BLaER1 treated with 17β-estradiol and CSF1 and Interleukin-3, amounts not matched to agents 10 nM and 100 nM (cell line): Measurements from ENCODE around the gene LHFPL6.

Source experiments
- H3K27ac ChIP-seq, 11 experiments: shearing (Covaris generic); formaldehyde crosslinking; 2 replicates each; pipeline ENCODE4 v1.8.1; 2022
- H3K27me3 ChIP-seq, 11 experiments: shearing (Covaris generic); formaldehyde crosslinking; 2 replicates each; pipeline ENCODE4 v1.8.1; 2022
- H3K36me3 ChIP-seq, 11 experiments: shearing (Covaris generic); formaldehyde crosslinking; 2 replicates each; pipeline ENCODE4 v1.8.1; 2022
- H3K4me1 ChIP-seq, 10 experiments: shearing (Covaris generic); formaldehyde crosslinking; 2 replicates each; pipeline ENCODE4 v1.8.1; 2022
- H3K4me2 ChIP-seq, 11 experiments: shearing (Covaris generic); formaldehyde crosslinking; 2 replicates each; pipeline ENCODE4 v1.8.1; 2022
- H3K4me3 ChIP-seq, 10 experiments: shearing (Covaris generic); formaldehyde crosslinking; 2 replicates each; pipeline ENCODE4 v1.8.1; 2022
- H3K9ac ChIP-seq, 11 experiments: shearing (Covaris generic); formaldehyde crosslinking; 2 replicates each; pipeline ENCODE4 v1.8.1; 2022
- H3K9me3 ChIP-seq, 11 experiments: shearing (Covaris generic); formaldehyde crosslinking; replicated peaks in 1 of 11; 2 replicates each; pipeline ENCODE4 v1.8.1; 2022
- H4K20me1 ChIP-seq, 11 experiments: shearing (Covaris generic); formaldehyde crosslinking; 2 replicates each; pipeline ENCODE4 v1.8.1; 2022
- Cebpa-rat ChIP-seq, 11 experiments: shearing (Covaris generic); IDR thresholded peaks; 2 replicates each; pipeline ENCODE4 v1.8.1; 2022

The LHFPL6 gene

DNA sequence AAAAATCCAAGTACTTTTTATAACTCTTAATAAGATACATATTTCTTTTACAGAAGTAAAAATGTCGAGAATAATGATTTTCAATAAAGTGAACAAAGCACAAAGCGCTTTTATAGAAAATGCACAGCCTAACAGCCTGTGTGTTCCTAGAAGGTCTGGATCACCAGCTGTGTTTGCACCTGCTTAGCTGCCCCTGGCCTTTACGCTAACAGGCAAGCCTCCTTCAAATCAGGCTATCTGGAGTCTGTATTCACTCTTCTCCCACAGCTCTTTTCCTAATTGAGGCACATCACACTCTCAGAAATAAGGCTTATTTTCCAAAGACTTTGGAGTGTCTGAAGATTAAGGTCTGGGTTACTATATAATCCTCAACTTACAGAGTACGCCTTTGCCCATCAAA lies 183.1 kb downstream of the LHFPL6 start:
- no peak overlapping the region for H3K27ac ChIP-seq
- no peak overlapping the region for H3K9ac ChIP-seq
- no peaks in the 10 kb centered on the region for H3K9me3 ChIP-seq
- no peak overlapping the region for H3K4me3 ChIP-seq
- no peaks in the 10 kb centered on the region for H4K20me1 ChIP-seq
- H3K4me2 ChIP-seq: no peak overlapping the region
- no peak for TF ChIP-seq Cebpa-rat (IDR thresholded peaks at IDR 0.05)
- H3K4me1 ChIP-seq: peaks cover 0 to 6% (median 0%) of the 10 kb centered on the region in 10 experiments; a peak in 1 of 20 replicates
- H3K27me3 ChIP-seq: no peaks in the 10 kb centered on the region
- H3K36me3 ChIP-seq: no peaks in the 10 kb centered on the region

DNA sequence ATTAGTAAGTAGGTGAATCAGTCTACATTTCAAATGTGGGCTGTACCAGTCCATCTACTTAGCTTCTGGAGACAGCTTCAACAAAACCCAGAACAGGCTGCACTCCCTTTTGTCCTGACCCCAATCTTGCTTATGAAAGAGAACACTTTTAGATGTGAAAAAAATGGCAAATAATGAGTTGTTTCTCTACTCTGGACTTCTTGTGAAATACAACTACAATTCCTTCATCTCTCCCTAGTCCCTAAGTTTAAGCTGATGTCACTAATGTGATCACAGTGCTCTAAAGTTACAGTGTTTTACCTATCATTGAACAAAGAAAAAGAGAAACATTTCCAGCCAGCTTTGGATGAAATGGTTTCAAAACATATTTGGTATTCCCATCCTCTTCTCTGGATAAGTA lies 183.9 kb downstream of the LHFPL6 start:
- H3K9ac ChIP-seq: no peak overlapping the region
- no peaks in the 10 kb centered on the region for H3K36me3 ChIP-seq
- H3K4me1 ChIP-seq: peaks cover 0 to 6% (median 0%) of the 10 kb centered on the region in 10 experiments; a peak in 1 of 20 replicates
- no peaks in the 10 kb centered on the region for H3K27me3 ChIP-seq
- H3K4me2 ChIP-seq: no peak overlapping the region
- H4K20me1 ChIP-seq: no peaks in the 10 kb centered on the region
- no peaks in the 10 kb centered on the region for H3K9me3 ChIP-seq
- TF ChIP-seq Cebpa-rat (IDR thresholded peaks at IDR 0.05): no peak
- no peak overlapping the region for H3K27ac ChIP-seq
- no peak overlapping the region for H3K4me3 ChIP-seq

- Histone ChIP-seq H3K4me3 (no peak overlapping the region), H3K27me3 (no peaks in the 10 kb centered on the region), H3K4me2 (no peak overlapping the region), H3K27ac (no peak overlapping the region), H3K9ac (no peak overlapping the region), H3K9me3 (no peaks in the 10 kb centered on the region), H3K36me3 (no peaks in the 10 kb centered on the region), H4K20me1 (no peaks in the 10 kb centered on the region), H3K4me1 (peaks cover 0 to 5% (median 0%) of the 10 kb centered on the region in 10 experiments; a peak in 1 of 20 replicates)
- TF ChIP-seq Cebpa-rat (IDR thresholded peaks at IDR 0.05): no peak
Observed at GRCh38 chr13:39418424-39418823, 184.6 kb downstream of the LHFPL6 start.

DNA sequence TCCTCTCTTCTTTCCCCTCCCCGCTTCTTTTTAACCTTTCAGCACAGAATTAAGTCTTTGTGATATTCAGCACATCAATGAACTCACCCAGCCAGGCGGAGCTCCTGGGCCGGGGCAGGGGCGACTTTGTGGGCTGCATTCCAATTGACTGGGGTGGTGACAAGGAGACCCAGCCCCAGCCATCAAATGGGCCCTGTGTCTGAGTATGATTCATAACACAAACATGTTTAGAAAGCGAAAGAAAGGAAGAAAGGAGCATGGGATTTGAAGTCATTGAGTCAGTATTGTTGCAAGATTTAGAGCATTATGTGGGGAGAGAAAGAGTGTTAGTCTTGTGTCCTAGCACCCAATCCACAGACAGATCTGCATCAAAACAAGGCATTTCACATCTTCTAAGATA lies 185.3 kb downstream of the LHFPL6 start:
- Histone ChIP-seq H3K27me3 (no peaks in the 10 kb centered on the region), H3K4me2 (no peak overlapping the region), H3K9me3 (no peaks in the 10 kb centered on the region), H3K36me3 (no peaks in the 10 kb centered on the region), H4K20me1 (no peaks in the 10 kb centered on the region), H3K4me3 (no peak overlapping the region), H3K4me1 (no peaks in the 10 kb centered on the region), H3K27ac (no peak overlapping the region), H3K9ac (no peak overlapping the region)
- TF ChIP-seq Cebpa-rat (IDR thresholded peaks at IDR 0.05): no peak

GRCh38 chr13:39417131-39417530 lies 185.9 kb downstream of the LHFPL6 start:
- H3K9ac ChIP-seq: no peak overlapping the region
- H3K36me3 ChIP-seq: no peaks in the 10 kb centered on the region
- no peaks in the 10 kb centered on the region for H3K4me1 ChIP-seq
- no peaks in the 10 kb centered on the region for H3K9me3 ChIP-seq
- TF ChIP-seq Cebpa-rat (IDR thresholded peaks at IDR 0.05): no peak
- H4K20me1 ChIP-seq: no peaks in the 10 kb centered on the region
- no peaks in the 10 kb centered on the region for H3K27me3 ChIP-seq
- H3K4me2 ChIP-seq: no peak overlapping the region
- no peak overlapping the region for H3K4me3 ChIP-seq
- no peak overlapping the region for H3K27ac ChIP-seq

- H3K9ac ChIP-seq: no peak overlapping the region
- no peak for TF ChIP-seq Cebpa-rat (IDR thresholded peaks at IDR 0.05)
- H3K9me3 ChIP-seq: no peaks in the 10 kb centered on the region
- H3K4me2 ChIP-seq: no peak overlapping the region
- H3K4me3 ChIP-seq: no peak overlapping the region
- H4K20me1 ChIP-seq: no peaks in the 10 kb centered on the region
- H3K4me1 ChIP-seq: peaks cover 0 to 9% (median 5%) of the 10 kb centered on the region in 10 experiments; a peak in 9 of 20 replicates
- H3K36me3 ChIP-seq: no peaks in the 10 kb centered on the region
- H3K27ac ChIP-seq: no peak overlapping the region
- H3K27me3 ChIP-seq: no peaks in the 10 kb centered on the region
Observed at GRCh38 chr13:39415008-39415802, 187.8 kb downstream of the LHFPL6 start.

- no peak for TF ChIP-seq Cebpa-rat (IDR thresholded peaks at IDR 0.05)
- H3K36me3 ChIP-seq: no peaks in the 10 kb centered on the region
- H3K4me3 ChIP-seq: no peak overlapping the region
- H3K9ac ChIP-seq: no peak overlapping the region
- H3K9me3 ChIP-seq: no peaks in the 10 kb centered on the region
- no peak overlapping the region for H3K27ac ChIP-seq
- H4K20me1 ChIP-seq: no peaks in the 10 kb centered on the region
- H3K27me3 ChIP-seq: no peaks in the 10 kb centered on the region
- no peak overlapping the region for H3K4me2 ChIP-seq
- H3K4me1 ChIP-seq: peaks cover 0 to 11% (median 7%) of the 10 kb centered on the region in 10 experiments; a peak in 9 of 20 replicates
Observed at GRCh38 chr13:39414339-39414738, 188.7 kb downstream of the LHFPL6 start.

DNA sequence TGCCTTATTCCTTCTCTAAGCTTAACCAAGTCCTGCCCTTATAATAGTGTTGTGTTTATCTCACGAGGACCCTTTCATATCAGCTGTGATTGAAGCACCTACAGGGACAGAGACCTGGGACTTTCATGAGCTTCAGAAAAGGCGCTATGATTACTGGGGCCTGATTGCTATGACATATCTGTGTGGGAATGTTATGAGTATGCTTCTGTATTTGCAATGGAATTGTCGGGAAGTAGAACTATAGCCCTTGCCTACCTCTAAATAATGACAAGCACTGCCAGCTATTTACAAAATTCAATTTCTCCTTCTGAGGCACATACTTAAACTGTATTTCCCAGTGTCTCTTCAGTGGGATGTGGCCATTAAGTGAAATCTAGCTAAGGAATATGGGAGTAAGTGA lies 191.5 kb downstream of the LHFPL6 start:
- Histone ChIP-seq H3K27me3 (no peaks in the 10 kb centered on the region), H3K4me2 (no peak overlapping the region), H3K27ac (peak overlapping the region in 1 of 11 experiments; percentile 4; a peak in 1 of 22 replicates), H3K9me3 (no peaks in the 10 kb centered on the region), H3K9ac (no peak overlapping the region), H3K4me1 (peaks cover 0 to 11% (median 7%) of the 10 kb centered on the region in 10 experiments; a peak in 9 of 20 replicates), H3K4me3 (no peak overlapping the region), H3K36me3 (no peaks in the 10 kb centered on the region), H4K20me1 (no peaks in the 10 kb centered on the region)
- TF ChIP-seq Cebpa-rat (IDR thresholded peaks at IDR 0.05): no peak

- TF ChIP-seq Cebpa-rat (IDR thresholded peaks at IDR 0.05): no peak
- Histone ChIP-seq H3K9ac (no peak overlapping the region), H3K27ac (peak overlapping the region in 1 of 11 experiments; percentile 4; a peak in 1 of 22 replicates), H3K36me3 (no peaks in the 10 kb centered on the region), H4K20me1 (no peaks in the 10 kb centered on the region), H3K27me3 (no peaks in the 10 kb centered on the region), H3K4me3 (no peak overlapping the region), H3K4me2 (peak overlapping the region in 4 of 11 experiments; percentile 20 to 33 (median 26); a peak in 2 of 22 replicates), H3K4me1 (peaks cover 0 to 11% (median 7%) of the 10 kb centered on the region in 10 experiments; a peak in 9 of 20 replicates), H3K9me3 (no peaks in the 10 kb centered on the region)
Observed at GRCh38 chr13:39410964-39411363, 192.0 kb downstream of the LHFPL6 start.
